Ectodermal cell (in vitro differentiated cells): ENCODE measurements around the gene ZNF235.
"Not testable (repeated sequence)": the region's sequence is repeated elsewhere in the genome, so short reads cannot be mapped to it uniquely, and the experiment has no call there.

Experiments used
- H3K27ac ChIP-seq: 2 replicates; pipeline ENCODE4 v1.7.0; 2013; ENCODE audit warnings: mild to moderate bottlenecking, low read depth, low read length; ENCODE audit not compliant: insufficient read depth, poor library complexity, severe bottlenecking
- H3K27me3 ChIP-seq: 2 replicates; pipeline ENCODE4 v1.7.0; 2013; ENCODE audit warnings: mild to moderate bottlenecking, low read length; ENCODE audit not compliant: insufficient read depth, control insufficient read depth, poor library complexity, severe bottlenecking
- H3K36me3 ChIP-seq: one replicate; pipeline ENCODE4 v1.7.0; 2013; ENCODE audit warnings: low read length; ENCODE audit not compliant: control insufficient read depth, insufficient read depth
- H3K4me1 ChIP-seq: one replicate; pipeline ENCODE4 v1.7.0; 2013; ENCODE audit warnings: low read length; ENCODE audit not compliant: control insufficient read depth, insufficient read depth
- H3K4me3 ChIP-seq: 2 replicates; pipeline ENCODE4 v1.7.0; 2013; ENCODE audit warnings: low read depth, low read length, control low read depth; ENCODE audit not compliant: insufficient read depth
- H3K9me3 ChIP-seq: 2 replicates; pipeline ENCODE4 v1.7.0; 2013; ENCODE audit warnings: mild to moderate bottlenecking, low read length, moderate library complexity; ENCODE audit not compliant: control insufficient read depth
- WGBS, 2 experiments: methylation state at CpG; one replicate each; pipeline ENCODE4 v1.1.7; 2013; ENCODE audit warnings: missing lambda C conversion rate in 2 of 2; 5-methylcytosine and 5-hydroxymethylcytosine counted together

The ZNF235 gene

DNA sequence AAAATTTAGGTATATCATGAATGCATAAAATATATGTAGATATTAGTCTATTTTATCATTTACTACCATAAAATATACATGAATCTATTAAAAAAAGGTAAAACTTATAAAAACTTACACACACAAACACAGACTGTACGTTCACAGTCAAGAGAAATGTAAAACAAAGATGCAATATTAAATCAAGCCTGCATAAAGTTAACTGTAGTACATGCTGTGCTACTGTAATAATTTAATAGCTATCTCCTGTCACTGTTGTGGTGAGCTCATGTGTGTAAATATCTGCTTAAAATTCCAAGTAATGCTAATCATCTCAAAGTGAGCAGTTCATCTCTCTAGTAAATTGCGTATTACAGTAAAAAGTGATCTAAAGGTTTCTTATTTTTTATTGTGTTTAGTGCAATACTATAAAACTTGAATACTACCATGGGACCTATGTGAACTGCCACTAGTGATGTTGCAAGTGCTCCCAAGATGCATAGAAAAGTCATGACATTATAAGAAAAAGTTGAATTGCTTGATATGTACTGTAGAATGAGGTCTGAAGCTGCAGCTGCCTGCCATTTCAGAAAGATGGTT is 45.9 kb downstream of the ZNF235 start:
- WGBS, 2 experiments, result 100% methylated on average over 2 of the region's 2 CpGs; no CpG with 5 or more reads in 1 of the 2 experiments
- Histone ChIP-seq H3K27ac (no peak overlapping the region), H3K4me1 (no peaks in the 10 kb centered on the region), H3K9me3 (no peaks in the 10 kb centered on the region), H3K27me3 (no peaks in the 10 kb centered on the region), H3K4me3 (no peak overlapping the region), H3K36me3 (no peaks in the 10 kb centered on the region)

DNA sequence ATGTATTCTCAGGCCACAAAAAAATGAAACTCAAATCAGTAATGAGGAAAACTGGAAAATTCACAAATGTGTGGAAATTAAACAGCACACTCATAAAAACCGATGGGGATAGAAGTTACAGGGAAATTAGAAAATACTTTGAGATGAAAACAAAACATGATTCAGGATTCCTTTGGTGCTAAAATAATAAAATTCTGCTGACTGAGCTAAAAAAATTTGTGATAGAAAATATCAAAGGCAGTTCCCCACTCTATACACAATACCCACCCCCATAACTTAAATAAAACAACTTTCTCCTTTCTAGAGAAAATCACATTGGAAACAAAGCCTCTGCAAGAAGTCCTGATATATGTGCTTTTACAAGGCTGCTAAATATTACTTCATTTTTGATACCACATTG is 46.7 kb downstream of the ZNF235 start:
- Histone ChIP-seq H3K4me1 (no peaks in the 10 kb centered on the region), H3K4me3 (no peak overlapping the region), H3K27me3 (no peaks in the 10 kb centered on the region), H3K27ac (no peak overlapping the region), H3K9me3 (no peaks in the 10 kb centered on the region), H3K36me3 (no peaks in the 10 kb centered on the region)
- WGBS, 2 experiments, result 92 to 100% methylated on average over 1 of the region's 1 CpG

GRCh38 chr19:44255705-44256411 is 49.0 kb downstream of the ZNF235 start:
- no peaks in the 10 kb centered on the region for H3K36me3 ChIP-seq
- H3K27ac ChIP-seq, result no peak overlapping the region
- no peak overlapping the region for H3K4me3 ChIP-seq
- no peaks in the 10 kb centered on the region for H3K9me3 ChIP-seq
- no peaks in the 10 kb centered on the region for H3K27me3 ChIP-seq
- H3K4me1 ChIP-seq, result no peaks in the 10 kb centered on the region

DNA sequence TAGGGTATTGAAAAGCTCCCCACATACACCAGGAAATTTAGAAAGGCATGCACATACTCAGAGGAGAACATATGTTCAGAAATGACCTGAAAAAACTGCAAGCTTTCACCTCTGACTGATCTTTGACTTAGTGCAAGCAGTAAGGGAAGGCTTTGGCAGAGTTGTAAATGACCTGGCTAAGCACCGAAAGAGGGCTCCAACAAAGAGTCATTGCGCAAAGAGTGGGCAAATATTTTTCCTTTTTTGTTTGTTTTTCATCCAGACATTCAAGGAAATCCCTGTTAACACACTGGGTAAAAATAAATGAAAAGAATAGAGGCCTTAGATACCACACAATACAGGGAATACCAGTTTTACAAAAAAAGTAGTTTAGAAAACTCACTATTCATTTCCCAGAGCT is 50.3 kb downstream of the ZNF235 start:
- Histone ChIP-seq H3K27me3 (no peaks in the 10 kb centered on the region), H3K9me3 (no peaks in the 10 kb centered on the region), H3K27ac (no peak overlapping the region), H3K4me3 (no peak overlapping the region), H3K4me1 (no peaks in the 10 kb centered on the region), H3K36me3 (no peaks in the 10 kb centered on the region)
- 92 to 96% methylated on average over 2 of the region's 2 CpGs for WGBS, 2 experiments

DNA sequence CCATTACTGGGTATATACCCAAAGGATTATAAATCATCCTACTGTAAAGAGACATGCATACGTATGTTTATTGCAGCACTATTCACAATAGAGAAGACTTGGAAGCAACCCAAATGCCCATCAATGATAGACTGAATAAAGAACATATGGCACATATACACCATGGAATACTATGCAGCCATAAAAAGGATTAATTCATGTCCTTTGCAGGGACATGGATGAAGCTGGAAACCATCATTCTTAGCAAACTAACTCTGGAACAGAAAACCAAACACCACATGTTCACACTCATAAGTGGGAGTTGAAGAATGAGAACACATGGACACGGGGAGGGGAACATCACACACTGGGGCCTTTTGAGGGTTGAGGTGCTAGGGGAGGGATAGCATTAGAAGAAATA is 51.4 kb downstream of the ZNF235 start:
- not testable (repeated sequence) for H3K4me3 ChIP-seq, H3K9me3 ChIP-seq, H3K27me3 ChIP-seq, H3K4me1 ChIP-seq, H3K27ac ChIP-seq, H3K36me3 ChIP-seq
- WGBS, 2 experiments, result 91 to 96% methylated on average over 2 of the region's 2 CpGs

DNA sequence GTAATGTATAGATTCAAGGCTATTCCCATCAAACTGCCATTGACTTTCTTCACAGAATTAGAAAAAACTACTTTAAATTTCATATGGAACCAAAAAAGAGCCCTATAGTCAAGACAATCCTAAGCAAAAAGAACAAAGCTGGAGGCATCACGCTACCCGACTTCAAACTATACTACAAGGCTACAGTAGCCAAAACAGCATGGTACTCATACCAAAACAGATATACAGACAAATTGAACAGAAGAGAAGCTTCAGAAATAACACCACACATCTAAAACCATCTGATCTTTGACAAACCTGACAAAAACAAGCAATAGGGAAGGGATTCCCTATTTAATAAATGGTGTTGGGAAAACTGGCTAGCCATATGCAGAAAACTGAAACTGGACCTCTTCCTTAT is 52.5 kb downstream of the ZNF235 start:
- H3K4me3 ChIP-seq, H3K36me3 ChIP-seq, H3K4me1 ChIP-seq, H3K27me3 ChIP-seq, H3K9me3 ChIP-seq, H3K27ac ChIP-seq: not testable (repeated sequence)
- 90 to 94% methylated on average over 2 of the region's 2 CpGs for WGBS, 2 experiments

DNA sequence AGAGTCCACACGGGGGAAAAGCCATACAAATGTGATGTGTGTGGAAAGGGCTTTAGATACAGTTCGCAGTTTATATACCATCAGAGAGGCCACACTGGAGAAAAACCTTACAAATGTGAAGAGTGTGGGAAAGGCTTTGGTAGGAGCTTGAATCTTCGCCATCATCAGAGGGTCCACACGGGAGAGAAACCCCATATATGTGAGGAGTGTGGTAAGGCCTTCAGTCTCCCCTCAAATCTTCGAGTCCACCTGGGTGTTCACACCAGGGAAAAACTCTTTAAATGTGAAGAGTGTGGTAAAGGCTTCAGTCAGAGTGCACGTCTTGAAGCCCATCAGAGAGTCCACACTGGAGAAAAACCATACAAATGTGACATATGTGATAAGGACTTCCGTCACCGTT is 68.4 kb downstream of the ZNF235 start:
- Histone ChIP-seq H3K27me3 (no peaks in the 10 kb centered on the region), H3K4me3 (no peak overlapping the region), H3K36me3 (peaks cover 57% of the 10 kb centered on the region)

More for the DNA sequence above, 68.4 kb downstream of the ZNF235 start:
- H3K27ac ChIP-seq, result no peak overlapping the region
- no peaks in the 10 kb centered on the region for H3K9me3 ChIP-seq
- WGBS, 2 experiments, result 97 to 98% methylated on average over 8 of the region's 8 CpGs
- no peaks in the 10 kb centered on the region for H3K4me1 ChIP-seq
